ENCODE measurements around the gene PRKN. TPM values are rescaled to one million over a fixed set of nuclear protein-coding genes. Genes with fewer than 3 reads are reported as not detected.

Gene PRKN
- total RNA-seq, 1 donor from 2014 or later: 25.5 TPM

- H3K27me3 ChIP-seq (ENCODE audit: low read depth): no peaks in the 10 kb centered on the region
- intact Hi-C loops (cut with micrococcal nuclease): no loop called here
- no peak for DNase-seq
- H3K36me3 ChIP-seq: no peaks in the 10 kb centered on the region
- H3K9me3 ChIP-seq (replicated peaks): no peaks in the 10 kb centered on the region
- H3K4me1 ChIP-seq: peaks cover 62% of the 10 kb centered on the region
- no peak for TF ChIP-seq CTCF (IDR thresholded peaks at IDR 0.05; ENCODE audit: borderline replicate concordance)
- peak overlapping the region; percentile 60 for H3K27ac ChIP-seq (replicated peaks)
- no peak overlapping the region for H3K4me3 ChIP-seq
Measured at GRCh38 chr6:162230147-162230752, 497.3 kb downstream of the PRKN start.

GRCh38 chr6:162229093-162229492, 498.5 kb downstream of the PRKN start:
- H3K27ac ChIP-seq (replicated peaks): no peak overlapping the region
- H3K4me3 ChIP-seq: no peak overlapping the region
- no peaks in the 10 kb centered on the region for H3K36me3 ChIP-seq
- intact Hi-C loops (cut with micrococcal nuclease): no loop called here
- TF ChIP-seq CTCF (IDR thresholded peaks at IDR 0.05; ENCODE audit: borderline replicate concordance): no peak
- H3K4me1 ChIP-seq: peaks cover 58% of the 10 kb centered on the region
- no peaks in the 10 kb centered on the region for H3K27me3 ChIP-seq (ENCODE audit: low read depth)
- no peaks in the 10 kb centered on the region for H3K9me3 ChIP-seq (replicated peaks)
- no peak for DNase-seq

- Histone ChIP-seq H3K4me3 (no peak overlapping the region), H3K36me3 (no peaks in the 10 kb centered on the region), H3K27ac (replicated peaks) (no peak overlapping the region), H3K27me3 (ENCODE audit: low read depth) (no peaks in the 10 kb centered on the region), H3K9me3 (replicated peaks) (no peaks in the 10 kb centered on the region), H3K4me1 (peaks cover 50% of the 10 kb centered on the region)
- TF ChIP-seq CTCF (IDR thresholded peaks at IDR 0.05; ENCODE audit: borderline replicate concordance): no peak
- peak; percentile 23 for DNase-seq
- intact Hi-C loops (cut with micrococcal nuclease): no loop called here
Measured at GRCh38 chr6:162226803-162227202, 500.8 kb downstream of the PRKN start.

GRCh38 chr6:162222521-162222920, 505.0 kb downstream of the PRKN start:
- no peak for DNase-seq
- no peak overlapping the region for H3K4me3 ChIP-seq
- intact Hi-C loops (cut with micrococcal nuclease): no loop called here
- no peaks in the 10 kb centered on the region for H3K36me3 ChIP-seq
- peaks cover 11% of the 10 kb centered on the region for H3K4me1 ChIP-seq
- no peak for TF ChIP-seq CTCF (IDR thresholded peaks at IDR 0.05; ENCODE audit: borderline replicate concordance)
- H3K27ac ChIP-seq (replicated peaks): no peak overlapping the region
- H3K9me3 ChIP-seq (replicated peaks): no peaks in the 10 kb centered on the region
- H3K27me3 ChIP-seq (ENCODE audit: low read depth): no peaks in the 10 kb centered on the region

GRCh38 chr6:162220876-162221275, 506.7 kb downstream of the PRKN start:
- no peak for DNase-seq
- Histone ChIP-seq H3K4me1 (no peaks in the 10 kb centered on the region), H3K27me3 (ENCODE audit: low read depth) (no peaks in the 10 kb centered on the region), H3K27ac (replicated peaks) (no peak overlapping the region), H3K4me3 (no peak overlapping the region), H3K36me3 (no peaks in the 10 kb centered on the region), H3K9me3 (replicated peaks) (no peaks in the 10 kb centered on the region)
- intact Hi-C loops (cut with micrococcal nuclease): no loop called here
- TF ChIP-seq CTCF (IDR thresholded peaks at IDR 0.05; ENCODE audit: borderline replicate concordance): no peak
